Neural progenitor cell (in vitro differentiated cells): ENCODE data around the gene PRDX5.

Source experiments
- CTCF ChIP-seq: fragments of 200-600 bp; sonication (generic); IDR thresholded peaks from 2 replicates; pipeline ENCODE4 v1.5.1; 2017; ENCODE audit warnings: antibody characterized with exemption, mild to moderate bottlenecking
- EZH2 ChIP-seq: fragments of 200-600 bp; sonication (generic); IDR thresholded peaks from 2 replicates; pipeline ENCODE4 v1.6.1; 2017; ENCODE audit warnings: antibody characterized with exemption, mild to moderate bottlenecking, moderate library complexity
- EZH2phosphoT487 ChIP-seq: fragments of 200-600 bp; sonication (generic); IDR thresholded peaks from 2 replicates; pipeline ENCODE4 v1.6.1; 2017; ENCODE audit warnings: antibody characterized with exemption

- TF ChIP-seq CTCF = no peak
- TF ChIP-seq EZH2 = no peak
- TF ChIP-seq EZH2phosphoT487 = no peak
These were observed 25.2 kb downstream of the PRDX5 start for GRCh38 chr11:64342869-64343745.
